SU-DHL-6 (cell line): ENCODE measurements around the gene CKMT2.

Experiments used
- CTCF ChIP-seq: fragments of 200-600 bp; sonication (generic); IDR thresholded peaks from one replicate; pipeline ENCODE4 v1.5.1; 2017; ENCODE audit warnings: antibody characterized with exemption, mild to moderate bottlenecking, low read length, moderate library complexity; ENCODE audit not compliant: insufficient read depth, poor library complexity, severe bottlenecking
- EZH2phosphoT487 ChIP-seq: fragments of 200-600 bp; sonication (generic), shearing (Covaris generic); conservative IDR thresholded peaks from 2 replicates; pipeline ENCODE4 v1.6.1; 2018; ENCODE audit warnings: mild to moderate bottlenecking, antibody characterized with exemption, low read length, moderate library complexity, mixed read lengths

- no peak for TF ChIP-seq CTCF
- no peak for TF ChIP-seq EZH2phosphoT487
Measured at GRCh38 chr5:81233080-81233634, at the start of gene CKMT2.
